HG02798 (cell line): Measurements from ENCODE around the gene KCTD11.
A peak's percentile ranks its signal among the peaks of the same experiment; 100 is the strongest.
"Not testable (repeated sequence)": the region's sequence is repeated elsewhere in the genome, so short reads cannot be mapped to it uniquely, and the experiment has no call there.

Experiments
- ATAC-seq: cut with Tn5 transposase; IDR thresholded peaks from one replicate; pipeline ENCODE4 v1.9.1; 2021; ENCODE audit warnings: mild to moderate bottlenecking; ENCODE audit not compliant: unreplicated experiment, poor library complexity

KCTD11 gene

DNA sequence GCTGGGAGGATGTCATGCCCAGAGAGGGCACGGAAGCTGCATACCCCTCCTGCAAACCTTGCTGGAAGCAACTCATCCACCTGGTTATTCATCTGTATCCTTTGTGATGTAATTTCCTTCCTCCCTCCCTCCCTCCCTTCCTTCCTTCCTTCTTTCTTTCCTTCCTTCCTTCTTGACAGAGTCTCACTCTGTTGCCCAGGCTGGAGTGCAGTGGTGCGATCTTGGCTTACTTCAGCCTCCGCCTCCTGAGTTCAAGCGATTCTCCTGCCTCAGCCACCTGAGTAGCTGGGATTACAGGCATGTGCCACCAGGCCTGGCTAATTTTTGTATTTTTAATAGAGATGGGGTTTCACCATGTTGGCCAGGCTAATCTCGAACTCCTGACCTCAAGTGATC lies 16.6 kb downstream of the KCTD11 start:
- not testable (repeated sequence) for ATAC-seq

GRCh38 chr17:7369825-7370224 lies 17.9 kb downstream of the KCTD11 start:
- no peak for ATAC-seq

DNA sequence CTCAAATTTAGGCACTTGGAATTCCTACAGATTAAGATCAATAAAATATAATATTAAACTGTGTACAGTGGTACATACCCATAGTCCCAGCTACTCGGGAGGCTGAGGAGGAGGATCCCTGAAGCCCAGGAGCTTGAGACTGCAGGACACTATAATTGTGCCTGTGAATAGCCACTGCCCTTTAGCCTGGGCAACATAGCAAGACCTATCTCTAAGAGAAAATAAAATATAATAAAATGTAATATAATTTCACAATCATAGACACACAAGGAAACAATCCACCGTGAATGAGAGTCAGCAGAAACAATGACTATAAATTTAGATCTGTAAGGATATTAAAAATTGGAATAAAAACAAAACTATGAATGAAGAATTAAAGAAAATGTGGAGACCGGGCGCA lies 18.9 kb downstream of the KCTD11 start:
- ATAC-seq, result no peak

DNA sequence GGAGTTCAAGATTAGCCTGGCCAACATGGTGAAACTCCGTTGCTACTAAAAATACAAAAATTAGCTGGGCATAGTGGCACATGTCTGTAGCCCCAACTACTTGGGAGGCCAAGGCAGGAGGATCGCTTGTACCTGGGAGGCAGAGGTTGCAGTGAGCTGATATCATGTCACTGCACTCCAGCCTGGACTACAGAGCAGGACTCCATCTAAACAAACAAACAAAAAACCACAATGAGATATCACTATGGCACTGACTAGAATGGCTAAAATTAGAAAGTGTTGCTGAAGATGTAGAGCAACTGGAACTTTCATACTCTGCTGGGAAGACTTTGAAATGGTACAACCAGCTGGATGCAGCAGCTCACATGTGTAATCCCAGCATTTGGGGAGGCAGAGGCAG lies 22.4 kb downstream of the KCTD11 start:
- no peak for ATAC-seq

GRCh38 chr17:7379134-7379533 lies 27.2 kb downstream of the KCTD11 start:
- ATAC-seq, result no peak

DNA sequence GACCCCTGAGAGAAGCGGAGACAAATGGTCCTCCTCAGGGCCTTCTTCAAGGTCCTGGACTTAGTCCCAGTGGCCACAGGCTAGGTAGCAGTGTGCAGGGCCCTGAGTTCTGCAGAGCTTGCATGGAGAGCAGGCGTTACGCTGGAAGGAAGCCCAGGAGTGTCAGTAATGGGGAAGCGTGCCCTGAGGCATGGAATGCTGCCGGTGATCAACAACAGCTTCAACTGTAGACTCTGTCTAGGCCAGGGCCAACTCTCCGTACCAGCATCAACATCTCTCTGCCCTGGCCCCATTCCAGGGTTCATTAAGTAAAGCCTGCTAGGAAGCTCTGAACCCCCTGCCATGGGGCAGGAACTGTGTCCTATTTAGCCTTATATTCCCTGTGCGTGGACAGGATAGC lies 28.4 kb downstream of the KCTD11 start:
- no peak for ATAC-seq

GRCh38 chr17:7380855-7381683 lies 29.1 kb downstream of the KCTD11 start, which contains the start of gene TNK1:
TSS of gene TNK1 (plus strand) at chr17:7381089. CDS start at chr17:7382927, 1,838 bp downstream.
- no peak for ATAC-seq

- ATAC-seq, result no peak
Measured at GRCh38 chr17:7382901-7383300, 30.9 kb downstream of the KCTD11 start.

- ATAC-seq, result no peak
Measured at GRCh38 chr17:7383371-7383741, 31.4 kb downstream of the KCTD11 start.

DNA sequence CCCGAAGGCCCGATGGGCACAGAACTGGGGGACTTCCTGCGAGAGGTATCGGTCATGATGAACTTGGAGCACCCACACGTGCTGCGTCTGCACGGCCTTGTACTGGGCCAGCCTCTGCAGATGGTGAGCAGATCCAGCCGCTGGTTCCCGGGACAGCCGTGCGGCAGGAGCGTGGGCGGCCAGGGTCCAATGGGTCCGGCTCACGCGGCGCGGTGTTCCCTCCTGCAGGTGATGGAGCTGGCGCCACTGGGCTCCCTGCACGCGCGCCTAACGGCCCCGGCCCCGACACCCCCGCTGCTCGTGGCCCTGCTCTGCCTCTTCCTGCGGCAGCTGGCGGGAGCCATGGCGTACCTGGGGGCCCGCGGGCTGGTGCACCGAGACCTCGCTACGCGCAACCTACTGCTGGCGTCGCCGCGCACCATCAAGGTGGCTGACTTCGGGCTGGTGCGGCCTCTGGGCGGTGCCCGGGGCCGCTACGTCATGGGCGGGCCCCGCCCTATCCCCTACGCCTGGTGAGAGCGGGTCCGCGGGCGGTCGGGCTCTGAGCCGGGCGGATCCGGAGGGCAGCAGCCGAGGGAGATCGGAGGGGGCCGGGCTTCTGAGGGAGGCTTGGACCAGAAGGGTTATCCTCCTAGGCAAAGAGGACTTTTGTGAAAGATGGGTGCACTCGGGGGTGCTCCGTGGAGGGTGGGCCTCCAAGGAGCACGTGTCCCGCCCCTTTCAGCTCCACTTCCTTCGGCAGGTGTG lies 32.0 kb downstream of the KCTD11 start:
- peak; percentile 70 for ATAC-seq

GRCh38 chr17:7384489-7385081 lies 32.6 kb downstream of the KCTD11 start:
- no peak for ATAC-seq

DNA sequence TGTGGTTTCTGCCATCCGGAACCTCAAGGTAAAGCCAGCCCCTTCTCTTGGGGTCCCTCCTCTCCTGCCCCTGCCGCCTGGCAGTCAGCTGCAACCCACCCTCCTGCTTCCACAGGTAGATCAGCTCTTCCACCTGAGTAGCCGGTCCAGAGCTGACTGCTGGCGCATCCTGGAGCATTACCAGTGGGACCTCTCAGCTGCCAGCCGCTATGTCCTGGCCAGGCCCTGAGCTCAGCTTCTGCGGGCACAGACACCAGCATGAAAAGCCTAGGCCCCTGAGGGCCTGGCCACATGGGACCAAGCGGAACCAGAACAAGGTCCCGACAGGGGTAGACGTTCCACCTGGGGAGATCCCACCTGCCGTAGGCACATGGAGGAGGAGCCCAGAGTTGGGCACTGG lies 36.9 kb downstream of the KCTD11 start:
- no peak for ATAC-seq

GRCh38 chr17:7389924-7390910 lies 38.3 kb downstream of the KCTD11 start:
- no peak for ATAC-seq

DNA sequence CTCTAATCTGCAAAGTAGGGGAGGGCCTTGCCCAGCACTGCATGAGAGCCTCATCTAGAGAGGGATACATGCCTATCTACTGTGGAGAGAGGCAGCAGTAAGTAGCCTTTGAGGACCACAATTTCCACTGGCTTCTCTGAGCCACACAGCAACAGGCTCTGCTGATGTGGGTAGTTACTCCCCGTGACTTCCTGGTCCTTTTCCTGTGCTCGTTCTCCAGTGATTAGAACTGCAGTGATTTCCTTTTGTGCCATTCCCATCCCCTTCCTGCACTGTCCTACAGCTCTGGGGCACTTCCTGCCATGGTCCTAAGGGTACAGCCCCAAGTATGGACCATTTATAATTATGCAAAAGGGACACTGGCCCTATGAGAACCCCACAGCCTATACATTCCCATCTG lies 39.3 kb downstream of the KCTD11 start:
- no peak for ATAC-seq

- no peak for ATAC-seq
Measured at GRCh38 chr17:7392696-7393612, 41.0 kb downstream of the KCTD11 start.

DNA sequence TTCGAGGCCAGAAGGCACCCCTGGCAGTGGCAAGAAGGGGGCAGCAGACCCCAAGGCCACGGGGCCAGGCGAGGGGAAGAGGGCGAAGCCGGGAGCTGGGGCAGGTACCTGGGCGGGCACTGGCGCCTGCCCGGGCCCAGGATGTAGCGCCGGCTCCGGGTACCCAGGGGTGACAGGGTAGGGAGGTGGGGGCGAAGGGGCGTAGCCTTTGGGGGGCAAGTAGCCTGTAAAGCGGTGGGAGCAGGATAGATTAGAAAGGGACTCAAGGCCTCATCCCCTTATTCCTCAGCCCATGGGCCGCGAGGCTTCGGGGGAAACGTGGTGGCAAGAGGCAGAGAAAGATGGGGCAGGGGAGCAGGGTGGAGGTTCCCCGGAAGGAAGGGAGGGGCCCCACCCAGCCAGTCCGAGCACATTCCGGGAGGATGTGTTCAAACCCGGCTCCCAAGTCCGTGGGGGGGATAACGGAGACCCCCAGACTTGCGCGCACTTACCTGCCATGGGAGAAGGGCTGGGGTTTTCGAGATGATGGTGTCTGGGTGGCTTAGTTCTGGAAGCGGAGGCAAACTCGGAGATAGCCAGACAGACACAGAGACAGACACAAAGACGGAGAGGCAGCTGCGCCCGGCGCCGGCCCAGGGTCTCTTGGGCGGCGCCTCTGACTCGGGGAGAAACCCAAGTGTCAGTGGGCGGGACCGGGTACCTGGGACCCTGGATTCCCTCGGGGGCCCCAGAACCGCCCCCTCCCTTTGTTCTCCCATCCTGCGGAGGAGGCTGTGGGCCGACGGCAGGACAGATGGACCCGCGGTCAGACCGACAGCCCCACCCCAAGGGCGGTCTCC lies 41.9 kb downstream of the KCTD11 start:
- ATAC-seq, result peak; percentile 50

DNA sequence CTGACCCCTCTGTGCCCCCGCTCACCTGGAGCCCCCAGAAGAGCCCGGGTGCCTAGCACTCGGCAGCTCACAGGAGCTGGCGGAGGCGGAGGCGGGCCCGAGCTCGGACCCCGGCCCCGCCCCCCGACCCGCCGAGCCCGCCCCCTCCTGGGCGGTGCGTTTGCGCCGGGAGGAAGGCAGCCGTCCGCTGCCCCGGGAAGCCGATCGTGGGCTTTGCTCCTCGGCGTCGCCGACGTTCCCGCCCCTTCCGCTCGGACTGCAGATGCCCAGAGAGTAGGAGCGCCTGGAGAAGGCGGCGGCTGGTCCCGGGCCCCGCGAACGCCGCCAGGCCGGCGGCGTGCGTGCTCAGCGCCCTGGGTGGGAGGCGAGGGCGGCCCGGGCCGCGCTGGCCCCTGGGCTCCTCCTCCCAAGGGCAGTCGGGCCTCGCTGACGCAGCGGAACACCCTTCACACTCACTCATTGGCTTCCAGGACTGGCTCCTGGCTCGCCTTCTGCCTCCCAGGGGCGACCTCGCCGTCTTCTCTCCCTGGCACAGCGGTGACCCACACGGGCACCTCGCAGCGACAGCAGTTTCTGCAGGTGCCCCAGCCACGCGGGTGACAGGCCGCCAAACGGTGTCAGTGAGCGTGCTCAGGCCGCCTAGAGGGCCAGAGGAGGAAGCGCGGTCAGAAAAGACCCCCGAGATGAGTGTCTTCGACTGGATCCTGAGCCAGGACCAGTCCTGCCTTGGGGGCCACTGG lies 42.7 kb downstream of the KCTD11 start, which contains the start of gene PLSCR3:
PLSCR3 (minus strand) TSS at position 74 of the 740 bp plus-strand sequence. CDS start 415 bp downstream, outside the sequence.
- peak; percentile 81 for ATAC-seq
